ENCODE measurements around the gene GDPD4. TPM values are rescaled to one million over a fixed set of nuclear protein-coding genes. Genes with fewer than 3 reads are reported as not detected.
A peak's percentile ranks its signal among the peaks of the same experiment; 100 is the strongest.

The GDPD4 gene
- total RNA-seq, 1 donor from 2014 or later: not detected

GRCh38 chr11:77191429-77191822, 110.1 kb downstream of the GDPD4 start:
- no peak overlapping the region for H3K27ac Mint-ChIP-seq (ENCODE audit: unreplicated experiment)
- H3K4me3 Mint-ChIP-seq (ENCODE audit: unreplicated experiment): no peak overlapping the region
- no peaks in the 10 kb centered on the region for H3K4me1 Mint-ChIP-seq (ENCODE audit: unreplicated experiment)
- DNase-seq (ENCODE audit: extremely low spot score, unreplicated experiment): no peak
- H3K9me3 Mint-ChIP-seq (ENCODE audit: unreplicated experiment): no peaks in the 10 kb centered on the region
- H3K36me3 Mint-ChIP-seq (ENCODE audit: unreplicated experiment): no peaks in the 10 kb centered on the region
- TF ChIP-seq CTCF (IDR thresholded peaks at IDR 0.05): no peak
- H3K27me3 Mint-ChIP-seq (ENCODE audit: unreplicated experiment): peaks cover 4% of the 10 kb centered on the region

GRCh38 chr11:77190331-77191075, 111.0 kb downstream of the GDPD4 start:
- no peak for TF ChIP-seq CTCF (IDR thresholded peaks at IDR 0.05)
- Mint-ChIP-seq H3K27me3 (ENCODE audit: unreplicated experiment) (peaks cover 7% of the 10 kb centered on the region), H3K9me3 (ENCODE audit: unreplicated experiment) (no peaks in the 10 kb centered on the region), H3K36me3 (ENCODE audit: unreplicated experiment) (no peaks in the 10 kb centered on the region), H3K27ac (ENCODE audit: unreplicated experiment) (no peak overlapping the region), H3K4me3 (ENCODE audit: unreplicated experiment) (no peak overlapping the region), H3K4me1 (ENCODE audit: unreplicated experiment) (no peaks in the 10 kb centered on the region)
- DNase-seq (ENCODE audit: extremely low spot score, unreplicated experiment): no peak

- TF ChIP-seq CTCF (IDR thresholded peaks at IDR 0.05): no peak
- Mint-ChIP-seq H3K4me1 (ENCODE audit: unreplicated experiment) (no peaks in the 10 kb centered on the region), H3K27me3 (ENCODE audit: unreplicated experiment) (peaks cover 11% of the 10 kb centered on the region)
Measured at GRCh38 chr11:77189588-77190210, 111.8 kb downstream of the GDPD4 start.

GRCh38 chr11:77188633-77189491, 112.6 kb downstream of the GDPD4 start:
- H3K9me3 Mint-ChIP-seq (ENCODE audit: unreplicated experiment): no peaks in the 10 kb centered on the region
- no peak overlapping the region for H3K4me3 Mint-ChIP-seq (ENCODE audit: unreplicated experiment)
- H3K27me3 Mint-ChIP-seq (ENCODE audit: unreplicated experiment): peaks cover 14% of the 10 kb centered on the region
- H3K27ac Mint-ChIP-seq (ENCODE audit: unreplicated experiment): no peak overlapping the region
- H3K4me1 Mint-ChIP-seq (ENCODE audit: unreplicated experiment): no peaks in the 10 kb centered on the region
- peak; percentile 4 for TF ChIP-seq CTCF (IDR thresholded peaks at IDR 0.05)
- DNase-seq (ENCODE audit: extremely low spot score, unreplicated experiment): no peak
- H3K36me3 Mint-ChIP-seq (ENCODE audit: unreplicated experiment): no peaks in the 10 kb centered on the region

More at GRCh38 chr11:77189588-77190210, 111.8 kb downstream of the GDPD4 start:
- H3K4me3 Mint-ChIP-seq (ENCODE audit: unreplicated experiment): no peak overlapping the region
- H3K9me3 Mint-ChIP-seq (ENCODE audit: unreplicated experiment): no peaks in the 10 kb centered on the region
- H3K36me3 Mint-ChIP-seq (ENCODE audit: unreplicated experiment): no peaks in the 10 kb centered on the region
- no peak for DNase-seq (ENCODE audit: extremely low spot score, unreplicated experiment)
- H3K27ac Mint-ChIP-seq (ENCODE audit: unreplicated experiment): no peak overlapping the region
